ENCODE results near the gene OPRL1.

Gene OPRL1

DNA sequence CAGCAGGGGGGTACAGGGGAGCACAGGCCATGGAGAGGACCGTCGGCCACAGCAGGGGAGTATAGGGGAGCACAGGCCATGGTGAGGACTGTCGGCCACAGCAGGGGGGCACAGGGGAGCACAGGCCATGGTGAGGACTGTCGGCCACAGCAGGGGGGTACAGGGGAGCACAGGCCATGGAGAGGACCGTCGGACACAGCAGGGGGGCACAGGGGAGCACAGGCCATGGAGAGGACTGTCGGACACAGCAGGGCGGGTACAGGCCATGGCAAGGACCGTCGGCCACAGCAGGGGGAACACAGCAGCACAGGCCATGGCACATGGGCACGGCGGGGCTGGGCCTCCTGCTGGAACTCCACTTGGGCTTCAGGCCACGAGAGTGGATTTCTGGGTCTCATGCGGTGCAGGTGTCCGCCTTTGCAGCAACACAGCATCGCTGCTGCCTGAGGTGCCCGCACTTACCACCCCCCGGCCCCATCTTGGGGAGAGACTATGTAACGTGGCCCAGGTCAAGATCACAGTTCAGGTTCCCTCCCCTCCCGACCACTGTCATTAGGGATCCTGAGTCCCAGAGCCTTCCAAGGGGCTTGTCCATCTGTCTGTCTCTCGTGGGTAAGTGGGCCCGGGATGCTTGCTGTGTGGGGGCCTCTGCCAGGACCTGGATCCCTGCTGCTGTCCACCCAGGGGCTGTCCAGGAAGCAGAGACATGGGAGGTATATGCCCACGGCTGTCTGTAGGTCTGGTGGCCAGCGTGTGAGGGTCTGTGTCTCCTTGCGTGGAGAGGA is 25.0 kb downstream of the OPRL1 start:
- no peak for DNase-seq (ENCODE audit: low spot score)

- DNase-seq (ENCODE audit: low spot score): no peak
Observed at GRCh38 chr20:64105846-64106434, 26.1 kb downstream of the OPRL1 start.

GRCh38 chr20:64106435-64106961 is 26.6 kb downstream of the OPRL1 start:
- DNase-seq (ENCODE audit: low spot score): no peak

DNA sequence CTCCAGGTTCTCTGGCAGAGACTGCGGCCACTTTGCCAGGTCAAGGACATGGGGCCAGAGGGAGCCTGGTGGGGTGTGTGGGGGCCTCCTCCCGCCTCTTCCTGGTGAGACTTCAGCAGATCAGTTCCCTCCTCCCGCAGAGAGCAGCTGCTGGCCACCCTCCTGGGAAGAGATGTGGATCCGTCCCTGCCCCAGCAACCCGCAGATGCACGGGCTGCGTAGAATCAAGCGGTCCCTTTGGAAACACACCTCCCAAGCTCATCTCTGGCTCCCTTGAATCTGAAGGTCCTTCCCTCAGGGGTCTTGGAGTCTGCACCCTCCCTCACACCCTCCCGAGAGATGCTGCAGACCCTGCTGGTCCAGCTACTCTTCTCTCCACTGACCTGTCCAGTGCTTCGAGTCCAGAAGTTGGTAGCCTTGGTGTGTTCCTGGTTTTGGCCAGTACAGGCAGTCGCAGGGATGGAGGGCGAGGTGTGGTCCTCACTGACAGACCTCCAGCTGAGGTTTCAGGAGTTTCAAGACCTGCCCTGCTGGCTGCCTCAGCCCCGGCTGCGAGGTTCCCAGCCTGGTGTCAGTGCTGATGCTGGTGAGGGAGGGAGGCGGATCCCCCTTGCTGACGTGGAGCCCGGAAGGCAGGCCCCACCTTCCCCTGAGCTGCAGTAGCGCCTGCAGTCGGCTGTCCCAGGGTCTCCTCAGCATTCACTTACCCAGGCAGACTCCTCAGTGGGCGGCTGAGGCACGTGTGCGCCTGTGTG is 27.3 kb downstream of the OPRL1 start, which contains the start of gene NPBWR2:
TSS of gene NPBWR2 (minus strand) at position 585 of the 755 bp plus-strand sequence. CDS start 734 bp downstream, outside the sequence.
- no peak for DNase-seq (ENCODE audit: low spot score)

- DNase-seq (ENCODE audit: low spot score): no peak
Observed at GRCh38 chr20:64107736-64108457, 28.0 kb downstream of the OPRL1 start.

- DNase-seq (ENCODE audit: low spot score): no peak
Observed at GRCh38 chr20:64108731-64109681, 29.1 kb downstream of the OPRL1 start.

GRCh38 chr20:64109831-64110391 is 30.0 kb downstream of the OPRL1 start:
- no peak for DNase-seq (ENCODE audit: low spot score)

DNA sequence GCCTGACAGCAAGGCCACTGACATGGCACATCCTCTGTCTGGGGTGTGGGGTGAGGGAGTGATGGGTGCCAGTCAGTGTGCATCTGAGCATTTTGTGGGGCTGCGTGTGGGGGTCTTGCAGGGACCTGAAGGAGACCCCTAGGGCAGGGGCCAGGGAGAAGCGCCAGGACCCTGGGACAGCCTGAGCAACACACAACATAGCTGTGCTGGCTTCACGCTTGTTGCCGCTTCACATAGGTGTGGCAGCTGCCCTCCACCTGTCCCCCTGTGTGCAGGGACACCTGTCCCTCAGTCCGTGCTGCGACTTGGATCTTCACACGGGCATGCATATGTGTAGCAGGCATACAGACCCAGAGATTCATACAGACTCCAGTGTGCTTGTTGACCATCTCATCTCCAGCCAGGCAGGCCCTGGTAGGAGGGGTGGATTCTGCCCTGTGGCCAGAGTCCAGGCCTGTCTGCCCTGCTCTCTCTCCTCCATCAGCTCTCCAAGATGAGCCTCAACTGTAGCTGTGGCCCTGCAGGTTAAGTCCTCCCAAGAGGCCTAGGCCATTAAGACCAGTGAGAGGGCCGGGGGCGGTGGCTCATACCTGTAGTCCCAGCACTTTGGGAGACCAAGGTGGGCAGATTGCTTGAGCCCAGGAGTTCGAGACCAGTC is 30.7 kb downstream of the OPRL1 start:
- no peak for DNase-seq (ENCODE audit: low spot score)

GRCh38 chr20:64111841-64112641 is 32.2 kb downstream of the OPRL1 start:
- DNase-seq (ENCODE audit: low spot score): no peak

DNA sequence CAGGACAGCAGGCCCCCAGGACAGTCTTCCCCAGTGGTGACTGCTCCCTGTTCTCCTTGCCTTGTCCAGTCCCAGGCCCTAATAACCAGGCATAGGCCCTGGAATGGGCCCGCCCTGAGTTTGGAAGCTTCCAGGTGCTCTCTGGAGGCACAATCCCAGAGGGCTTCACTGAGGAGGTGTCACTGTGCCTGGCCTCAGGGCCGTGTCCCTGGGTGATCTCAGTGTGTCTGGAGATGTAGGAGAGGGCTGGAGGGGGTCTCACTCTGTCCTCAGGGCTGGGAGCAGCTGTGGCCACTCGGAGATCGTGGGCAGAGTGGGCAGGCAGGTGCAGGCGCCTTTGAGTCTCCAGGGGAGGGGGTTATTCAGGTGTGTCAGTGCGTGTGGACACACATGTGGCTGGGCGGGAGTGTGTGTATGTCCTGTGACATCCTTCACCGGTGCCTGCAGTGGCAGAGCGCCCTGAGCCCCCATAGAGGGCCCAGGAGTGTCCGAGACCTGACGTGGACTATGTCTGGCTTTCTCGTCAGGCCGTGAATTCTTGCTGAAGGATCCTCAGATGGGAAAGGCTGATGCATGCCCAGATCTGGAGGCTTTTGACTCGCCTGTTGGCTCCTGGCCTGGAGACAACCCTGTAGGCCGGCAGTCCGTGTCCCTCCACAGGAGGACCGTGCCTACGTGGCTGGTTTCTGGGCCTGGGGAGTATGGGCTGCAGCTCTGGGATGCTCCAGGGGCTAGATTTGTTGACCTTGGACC is 33.0 kb downstream of the OPRL1 start:
- no peak for DNase-seq (ENCODE audit: low spot score)

- DNase-seq (ENCODE audit: low spot score): no peak
Observed at GRCh38 chr20:64113444-64113775, 33.5 kb downstream of the OPRL1 start.

- DNase-seq (ENCODE audit: low spot score): no peak
Observed at GRCh38 chr20:64113796-64114355, 34.0 kb downstream of the OPRL1 start.

- no peak for DNase-seq (ENCODE audit: low spot score)
Observed at GRCh38 chr20:64114356-64114971, 34.6 kb downstream of the OPRL1 start.

DNA sequence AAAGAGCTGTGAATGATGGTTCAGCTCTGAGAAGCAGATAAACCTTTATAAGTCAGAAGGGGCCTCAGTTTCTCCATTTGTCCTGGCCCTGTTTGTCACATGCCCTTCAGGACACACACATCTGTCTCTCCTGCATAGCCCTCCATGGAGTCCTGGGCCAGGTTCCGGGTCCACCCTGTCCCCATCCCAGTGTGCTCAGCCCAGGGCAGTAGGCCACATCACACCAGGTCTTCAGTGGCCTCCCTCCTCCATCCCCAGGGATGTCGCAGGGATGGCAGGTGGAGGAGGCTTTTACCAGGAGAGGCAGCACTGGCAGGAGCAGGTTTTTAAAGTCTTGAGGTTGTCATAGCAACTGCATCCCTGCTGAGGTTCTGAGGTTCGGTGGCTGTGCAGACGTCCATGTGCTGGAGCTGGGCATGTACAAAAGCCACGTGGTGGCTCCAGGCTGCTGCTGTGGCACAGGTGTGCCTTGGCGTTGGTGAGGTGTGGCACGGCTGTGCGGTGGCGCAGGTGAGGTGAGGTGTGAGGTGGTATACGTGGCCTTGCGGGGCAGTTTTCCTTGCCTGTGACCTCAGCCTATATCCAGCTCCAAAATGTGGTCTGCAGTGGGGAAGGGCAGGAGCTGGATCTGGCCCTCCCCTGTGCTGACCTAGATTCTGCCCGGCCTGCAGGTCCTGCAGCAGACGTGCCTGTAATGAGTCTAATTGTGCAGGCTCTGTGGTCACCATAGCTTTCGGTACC is 35.5 kb downstream of the OPRL1 start:
- no peak for DNase-seq (ENCODE audit: low spot score)

- DNase-seq (ENCODE audit: low spot score): no peak
Observed at GRCh38 chr20:64116016-64116415, 36.1 kb downstream of the OPRL1 start.

GRCh38 chr20:64116541-64117431 is 36.9 kb downstream of the OPRL1 start:
- no peak for DNase-seq (ENCODE audit: low spot score)
